Suprapubic skin (tissue), 4 donors: ENCODE data around the gene CHD9. TPM values are rescaled to one million over a fixed set of nuclear protein-coding genes. Genes with fewer than 3 reads are reported as not detected.

Source experiments
- DNase-seq, 2 donors: peaks; one replicate each; pipeline ENCODE4 v3.0.0-alpha.2; 2019; ENCODE audit warnings: low spot score in 2 of 2
- H3K27ac ChIP-seq: fragments of 200-600 bp; sonication (generic); one replicate; pipeline ENCODE4 v1.5.1; 2019
- H3K27me3 ChIP-seq: fragments of 200-600 bp; sonication (generic); one replicate; pipeline ENCODE4 v1.5.1; 2019
- H3K36me3 ChIP-seq: fragments of 200-600 bp; sonication (generic); one replicate; pipeline ENCODE4 v1.5.1; 2019
- H3K4me1 ChIP-seq: fragments of 200-600 bp; sonication (generic); one replicate; pipeline ENCODE4 v1.5.1; 2019
- H3K4me3 ChIP-seq: fragments of 200-600 bp; sonication (generic); one replicate; pipeline ENCODE4 v1.5.1; 2019; ENCODE audit warnings: mild to moderate bottlenecking
- H3K9me3 ChIP-seq: fragments of 200-600 bp; sonication (generic); one replicate; pipeline ENCODE4 v1.5.1; 2019
- CTCF ChIP-seq, 2 donors: fragments of 200-600 bp in 1 of 2; fragments of 450-650 bp in 1 of 2; sonication (generic) in 1 of 2; IDR thresholded peaks; one replicate each; pipeline ENCODE4 v1.5.1; 2016 to 2019; ENCODE audit warnings: antibody characterized with exemption in 2 of 2, mild to moderate bottlenecking in 1 of 2, moderate library complexity in 1 of 2
- EP300 ChIP-seq: sonication (generic); formaldehyde crosslinking; IDR thresholded peaks from one replicate; pipeline ENCODE4 v1.6.1; 2017; ENCODE audit warnings: antibody characterized with exemption
- POLR2A ChIP-seq, 2 donors: fragments of 450-650 bp; IDR thresholded peaks; one replicate each; pipeline ENCODE4 v1.6.1; 2017; ENCODE audit warnings: antibody characterized with exemption in 2 of 2, mild to moderate bottlenecking in 2 of 2, moderate library complexity in 2 of 2
- POLR2AphosphoS5 ChIP-seq, 3 donors: sonication (generic); formaldehyde crosslinking; IDR thresholded peaks; one replicate each; pipeline ENCODE4 v1.6.1; 2017; ENCODE audit warnings: antibody characterized with exemption in 3 of 3
- WGBS: methylation state at CpG from one replicate; pipeline ENCODE4 v1.1.5; 2018; 5-methylcytosine and 5-hydroxymethylcytosine counted together
- total RNA-seq, 4 donors: library from RNA; depleted of rRNA; stranded (reverse); fragments of >200 nt; gene quantifications; one replicate each; pipeline ENCODE4 v1.1.0, GENCODE V29; 2016

CHD9 gene
- total RNA-seq, 4 donors from 2014 or later: 56.6 to 129 (median 70.4) TPM

GRCh38 chr16:53154513-53154912, 99.7 kb downstream of the CHD9 start:
- peaks cover 18% of the 10 kb centered on the region for H3K36me3 ChIP-seq
- H3K4me3 ChIP-seq: no peak overlapping the region
- DNase-seq: no peak
- WGBS: 56% methylated on average over 9 of the region's 9 CpGs
- H3K27ac ChIP-seq: no peak overlapping the region
- H3K9me3 ChIP-seq: peaks cover 12% of the 10 kb centered on the region
- no peaks in the 10 kb centered on the region for H3K27me3 ChIP-seq
- no peak for TF ChIP-seq EP300
- TF ChIP-seq POLR2AphosphoS5 (IDR thresholded peaks at IDR 0.05): no peak
- no peak for TF ChIP-seq POLR2A (IDR thresholded peaks at IDR 0.05)
- TF ChIP-seq CTCF (IDR thresholded peaks at IDR 0.05): no peak
- H3K4me1 ChIP-seq: peaks cover 25% of the 10 kb centered on the region

GRCh38 chr16:53156516-53156915, 101.7 kb downstream of the CHD9 start:
- TF ChIP-seq CTCF (IDR thresholded peaks at IDR 0.05): no peak
- TF ChIP-seq POLR2AphosphoS5 (IDR thresholded peaks at IDR 0.05): no peak
- no peak for TF ChIP-seq POLR2A (IDR thresholded peaks at IDR 0.05)
- TF ChIP-seq EP300: no peak
- 79% methylated on average over 2 of the region's 2 CpGs for WGBS

GRCh38 chr16:53159781-53160436, 105.1 kb downstream of the CHD9 start:
- Histone ChIP-seq H3K4me3 (no peak overlapping the region), H3K4me1 (no peaks in the 10 kb centered on the region), H3K9me3 (no peaks in the 10 kb centered on the region), H3K27me3 (no peaks in the 10 kb centered on the region), H3K36me3 (peaks cover 28% of the 10 kb centered on the region), H3K27ac (no peak overlapping the region)
- TF ChIP-seq POLR2AphosphoS5 (IDR thresholded peaks at IDR 0.05) (no peak), POLR2A (IDR thresholded peaks at IDR 0.05) (no peak), EP300 (no peak), CTCF (IDR thresholded peaks at IDR 0.05) (peak; percentile 44 to 55)
- DNase-seq: no peak
- WGBS: 73% methylated on average over 6 of the region's 6 CpGs

More at GRCh38 chr16:53156516-53156915, 101.7 kb downstream of the CHD9 start:
- Histone ChIP-seq H3K36me3 (peaks cover 25% of the 10 kb centered on the region), H3K4me1 (peaks cover 25% of the 10 kb centered on the region), H3K4me3 (no peak overlapping the region), H3K27ac (no peak overlapping the region), H3K27me3 (no peaks in the 10 kb centered on the region), H3K9me3 (no peaks in the 10 kb centered on the region)
- DNase-seq: no peak

- DNase-seq: no peak
Measured at GRCh38 chr16:53166099-53166498, 111.3 kb downstream of the CHD9 start.

GRCh38 chr16:53168744-53169143, 114.0 kb downstream of the CHD9 start:
- DNase-seq: no peak
- Histone ChIP-seq H3K36me3 (peaks cover 3% of the 10 kb centered on the region), H3K4me1 (peaks cover 9% of the 10 kb centered on the region), H3K4me3 (no peak overlapping the region), H3K27me3 (no peaks in the 10 kb centered on the region), H3K27ac (no peak overlapping the region), H3K9me3 (no peaks in the 10 kb centered on the region)
- WGBS: 99% methylated on average over 6 of the region's 6 CpGs
- TF ChIP-seq POLR2AphosphoS5 (IDR thresholded peaks at IDR 0.05): no peak
- no peak for TF ChIP-seq EP300
- TF ChIP-seq CTCF (IDR thresholded peaks at IDR 0.05): no peak
- no peak for TF ChIP-seq POLR2A (IDR thresholded peaks at IDR 0.05)

More at GRCh38 chr16:53166099-53166498, 111.3 kb downstream of the CHD9 start:
- H3K36me3 ChIP-seq: peaks cover 6% of the 10 kb centered on the region
- TF ChIP-seq POLR2A (IDR thresholded peaks at IDR 0.05): no peak
- H3K4me1 ChIP-seq: peaks cover 9% of the 10 kb centered on the region
- no peak overlapping the region for H3K27ac ChIP-seq
- H3K27me3 ChIP-seq: no peaks in the 10 kb centered on the region
- no peaks in the 10 kb centered on the region for H3K9me3 ChIP-seq
- H3K4me3 ChIP-seq: no peak overlapping the region
